ENCODE results near the gene ATP1B3.
"Not testable (repeated sequence)": the region's sequence is repeated elsewhere in the genome, so short reads cannot be mapped to it uniquely, and the experiment has no call there.

Gene ATP1B3

GRCh38 chr3:141920701-141921100 is 44.3 kb downstream of the ATP1B3 start:
- TF ChIP-seq, protein P1, sequence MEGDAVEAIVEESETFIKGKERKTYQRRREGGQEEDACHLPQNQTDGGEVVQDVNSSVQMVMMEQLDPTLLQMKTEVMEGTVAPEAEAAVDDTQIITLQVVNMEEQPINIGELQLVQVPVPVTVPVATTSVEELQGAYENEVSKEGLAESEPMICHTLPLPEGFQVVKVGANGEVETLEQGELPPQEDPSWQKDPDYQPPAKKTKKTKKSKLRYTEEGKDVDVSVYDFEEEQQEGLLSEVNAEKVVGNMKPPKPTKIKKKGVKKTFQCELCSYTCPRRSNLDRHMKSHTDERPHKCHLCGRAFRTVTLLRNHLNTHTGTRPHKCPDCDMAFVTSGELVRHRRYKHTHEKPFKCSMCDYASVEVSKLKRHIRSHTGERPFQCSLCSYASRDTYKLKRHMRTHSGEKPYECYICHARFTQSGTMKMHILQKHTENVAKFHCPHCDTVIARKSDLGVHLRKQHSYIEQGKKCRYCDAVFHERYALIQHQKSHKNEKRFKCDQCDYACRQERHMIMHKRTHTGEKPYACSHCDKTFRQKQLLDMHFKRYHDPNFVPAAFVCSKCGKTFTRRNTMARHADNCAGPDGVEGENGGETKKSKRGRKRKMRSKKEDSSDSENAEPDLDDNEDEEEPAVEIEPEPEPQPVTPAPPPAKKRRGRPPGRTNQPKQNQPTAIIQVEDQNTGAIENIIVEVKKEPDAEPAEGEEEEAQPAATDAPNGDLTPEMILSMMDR (IDR thresholded peaks at IDR 0.05; ENCODE audit: control extremely low read depth, extremely low read depth, low read depth, missing control alignments): no peak
- POLR2A ChIA-PET: no interaction called here
- CTCF ChIA-PET: interaction anchor here (1.5 kb wide), 1 partner anchor 141 kb away, joined by 5 read pairs; no protein-coding TSS in a partner anchor
- no peak for DNase-seq (ENCODE audit: extremely low spot score)

DNA sequence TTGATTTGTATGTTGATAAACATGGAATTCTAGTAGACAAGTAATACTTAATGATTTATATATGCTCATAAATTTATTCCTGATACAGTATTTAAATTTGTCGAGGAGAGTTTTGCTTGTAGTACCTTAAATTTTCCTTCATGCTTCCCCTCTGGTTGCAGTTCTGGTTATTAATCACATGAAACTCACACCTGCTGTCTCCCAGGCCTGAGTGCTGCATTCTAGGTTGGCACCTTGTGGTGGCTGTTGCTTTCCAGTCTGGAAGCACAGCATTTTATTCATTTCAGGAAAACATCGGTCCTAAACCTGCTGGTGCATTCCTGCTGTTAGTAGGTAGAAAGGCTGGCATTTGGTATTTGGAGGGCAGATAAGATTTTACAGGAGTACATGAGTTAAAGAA is 44.9 kb downstream of the ATP1B3 start:
- TF ChIP-seq, protein P1 (IDR thresholded peaks at IDR 0.05; ENCODE audit: control extremely low read depth, extremely low read depth, low read depth, missing control alignments): no peak
- CTCF ChIA-PET: no interaction called here
- POLR2A ChIA-PET: no interaction called here
- DNase-seq (ENCODE audit: extremely low spot score): no peak

DNA sequence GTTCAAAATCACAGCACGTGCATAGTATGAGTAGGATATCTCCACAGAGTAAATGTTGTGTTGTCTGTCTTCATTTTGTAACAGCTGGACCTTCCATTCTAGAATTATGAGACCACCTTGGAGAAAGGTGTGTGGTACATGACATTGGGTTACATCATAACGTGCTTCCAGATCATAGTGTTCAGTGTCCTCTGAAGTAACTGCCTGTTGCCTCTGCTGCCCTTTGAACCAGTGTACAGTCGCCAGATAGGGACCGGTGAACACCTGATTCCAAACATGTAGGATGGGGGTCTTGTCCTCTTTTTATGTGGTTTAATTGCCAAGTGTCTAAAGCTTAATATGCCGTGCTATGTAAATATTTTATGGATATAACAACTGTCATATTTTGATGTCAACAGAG is 49.2 kb downstream of the ATP1B3 start:
- POLR2A ChIA-PET: not testable (repeated sequence)

GRCh38 chr3:141926929-141927328 is 50.5 kb downstream of the ATP1B3 start:
- CTCF ChIA-PET: interaction anchor here (4.5 kb wide), 1 partner anchor 13 kb away, joined by 25 read pairs; no protein-coding TSS in a partner anchor
- no peak for DNase-seq (ENCODE audit: extremely low spot score)
- POLR2A ChIA-PET: no interaction called here

More for the DNA sequence above, 49.2 kb downstream of the ATP1B3 start:
- CTCF ChIA-PET: interaction anchor here (1.7 to 4.5 kb wide), 2 partner anchors 8 to 12 kb away, joined by 3 to 25 read pairs; no protein-coding TSS in a partner anchor
- DNase-seq (ENCODE audit: extremely low spot score): not testable (repeated sequence)

GRCh38 chr3:141928631-141929270 is 52.3 kb downstream of the ATP1B3 start:
- no peak for DNase-seq (ENCODE audit: extremely low spot score)
- ChIA-PET CTCF (interaction anchor here (1.4 kb wide), 1 partner anchor 14 kb away, joined by 4 read pairs; no protein-coding TSS in a partner anchor), POLR2A (no interaction called here)
- TF ChIP-seq, protein P1 (IDR thresholded peaks at IDR 0.05; ENCODE audit: control extremely low read depth, extremely low read depth, low read depth, missing control alignments): no peak

More at GRCh38 chr3:141926929-141927328, 50.5 kb downstream of the ATP1B3 start:
- TF ChIP-seq, protein P1 (IDR thresholded peaks at IDR 0.05; ENCODE audit: control extremely low read depth, extremely low read depth, low read depth, missing control alignments): no peak

GRCh38 chr3:141929341-141929995 is 53.0 kb downstream of the ATP1B3 start:
- TF ChIP-seq, protein P1 (IDR thresholded peaks at IDR 0.05; ENCODE audit: control extremely low read depth, extremely low read depth, low read depth, missing control alignments): no peak
- ChIA-PET CTCF (interaction anchor here (1.4 kb wide), 1 partner anchor 15 kb away, joined by 4 read pairs; no protein-coding TSS in a partner anchor), POLR2A (no interaction called here)
- DNase-seq (ENCODE audit: extremely low spot score): no peak

DNA sequence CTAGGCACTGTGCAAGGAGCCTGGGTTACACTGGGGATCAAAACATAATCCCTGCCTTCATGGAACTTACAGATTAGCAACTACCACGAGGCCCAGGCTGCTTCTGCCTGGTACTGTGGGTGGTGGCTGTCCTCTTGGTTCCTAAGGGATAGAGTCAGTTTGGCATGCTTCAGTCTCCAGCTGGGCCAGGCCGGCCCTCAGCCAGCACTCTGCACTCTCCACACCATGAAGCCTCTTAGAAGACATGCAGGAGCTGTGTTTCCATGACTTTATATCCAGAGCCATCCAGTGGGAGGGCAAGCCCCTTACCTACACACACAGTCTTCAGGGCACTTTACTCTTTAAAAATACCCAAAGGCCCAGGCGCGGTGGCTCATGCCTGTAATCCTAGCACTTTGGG is 54.4 kb downstream of the ATP1B3 start:
- ChIA-PET CTCF (interaction anchor here (1.6 kb wide), 1 partner anchor 18 kb away, joined by 5 read pairs; no protein-coding TSS in a partner anchor), POLR2A (no interaction called here)
- DNase-seq (ENCODE audit: extremely low spot score): no peak
- TF ChIP-seq, protein P1 (IDR thresholded peaks at IDR 0.05; ENCODE audit: control extremely low read depth, extremely low read depth, low read depth, missing control alignments): no peak
